GM21360 (cell line): ENCODE results near the gene RTL9.

Source experiments
- ATAC-seq: cut with Tn5 transposase; IDR thresholded peaks from one replicate; pipeline ENCODE4 v1.9.1; 2021; ENCODE audit warnings: mild to moderate bottlenecking, moderate library complexity; ENCODE audit not compliant: unreplicated experiment

Gene RTL9

DNA sequence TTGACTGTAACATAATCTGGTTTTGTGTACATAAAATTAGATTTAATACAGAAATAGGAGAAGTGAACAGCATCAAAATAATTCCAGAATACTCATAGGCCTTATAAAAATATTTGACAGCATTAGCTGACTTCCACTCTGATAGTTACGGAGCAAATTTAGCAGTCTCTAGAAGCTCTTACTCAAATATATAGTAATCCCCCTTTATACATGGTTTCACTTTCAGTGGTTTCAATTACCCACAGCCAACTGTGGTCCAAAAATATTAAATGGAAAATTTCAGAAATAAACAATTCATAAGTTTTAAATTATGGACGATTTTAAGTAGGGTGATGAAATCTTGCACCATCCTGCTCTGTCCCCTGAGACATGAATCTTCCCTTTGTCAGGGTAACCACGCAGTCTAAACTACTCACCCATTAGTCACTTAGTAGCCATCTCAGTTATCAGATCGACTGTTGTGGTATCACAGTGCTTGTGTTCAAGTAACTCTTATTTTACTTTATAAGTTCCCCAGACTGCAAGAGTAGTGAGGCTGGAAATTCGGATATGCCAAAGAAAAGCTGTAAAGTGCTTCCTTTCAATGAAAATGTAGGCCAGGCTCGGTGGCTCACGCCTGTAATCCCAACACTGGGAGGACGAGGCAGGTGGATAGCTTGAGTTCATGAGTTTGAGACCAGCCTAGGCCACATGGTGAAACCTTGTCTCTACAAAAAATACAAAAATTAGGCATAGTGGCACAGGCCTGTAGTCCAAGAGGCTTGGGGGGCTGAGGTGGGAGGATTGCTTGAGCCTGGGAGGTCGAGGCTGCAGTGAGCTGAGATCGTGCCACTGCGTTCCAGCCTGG, 17.2 kb upstream of the RTL9 start:
- ATAC-seq, result peak; percentile 88

DNA sequence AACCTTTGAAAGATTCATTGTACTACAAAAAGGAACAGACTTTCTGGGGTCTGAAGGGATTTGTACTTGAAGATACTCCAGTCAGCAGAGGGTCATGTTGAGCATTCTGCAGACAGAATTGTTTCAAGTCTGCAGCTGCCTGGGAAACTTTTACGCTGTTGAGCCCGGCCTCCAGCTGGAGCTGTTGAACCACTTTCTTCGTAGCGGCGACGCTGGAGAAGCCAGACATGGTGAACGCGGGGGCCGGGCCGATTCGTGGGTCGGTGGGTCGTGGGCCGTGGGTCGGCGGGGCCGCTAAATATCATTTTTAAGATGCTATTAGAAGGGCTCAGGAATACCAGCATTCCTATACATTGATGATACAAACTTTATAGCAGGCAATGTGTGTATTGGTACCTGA, 12.0 kb upstream of the RTL9 start:
- no peak for ATAC-seq

DNA sequence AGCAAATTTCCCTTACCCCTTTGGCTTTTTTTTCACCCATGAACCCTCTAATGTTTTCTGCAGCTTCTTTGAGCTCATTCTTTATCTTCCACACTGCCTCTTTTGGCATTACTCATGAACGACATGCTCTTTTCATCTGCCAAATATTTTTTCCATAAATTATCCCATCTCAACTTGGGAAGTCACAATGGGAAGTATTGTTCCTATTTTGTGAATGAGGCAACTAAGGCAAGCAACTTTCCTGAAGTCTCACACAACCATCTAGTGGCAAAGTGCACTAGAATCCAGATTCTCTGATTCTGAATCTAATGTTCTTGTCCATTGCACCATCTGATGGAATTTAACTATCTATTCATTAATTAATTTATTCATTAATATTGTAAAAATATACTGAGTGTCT, 625 bp downstream of the RTL9 start:
- ATAC-seq, result no peak

DNA sequence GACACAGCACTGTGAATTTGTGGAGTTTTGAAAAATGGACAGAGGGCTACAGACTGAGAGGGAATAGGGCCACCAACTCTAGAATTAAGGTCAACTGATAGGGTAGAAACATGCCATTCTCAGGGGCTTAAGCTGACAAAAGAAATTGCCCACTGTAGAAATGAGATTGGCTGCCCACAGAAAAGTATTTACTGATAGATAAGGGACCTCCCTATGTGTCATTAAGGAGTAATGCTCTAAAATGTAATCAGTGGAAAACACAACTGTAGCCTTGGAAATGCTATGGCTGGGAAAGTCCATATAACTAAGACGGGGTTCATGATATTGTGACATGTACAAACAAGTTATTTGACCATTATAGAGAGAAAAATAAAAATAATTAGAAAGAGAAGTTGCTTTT, 4.6 kb downstream of the RTL9 start:
- ATAC-seq, result no peak

DNA sequence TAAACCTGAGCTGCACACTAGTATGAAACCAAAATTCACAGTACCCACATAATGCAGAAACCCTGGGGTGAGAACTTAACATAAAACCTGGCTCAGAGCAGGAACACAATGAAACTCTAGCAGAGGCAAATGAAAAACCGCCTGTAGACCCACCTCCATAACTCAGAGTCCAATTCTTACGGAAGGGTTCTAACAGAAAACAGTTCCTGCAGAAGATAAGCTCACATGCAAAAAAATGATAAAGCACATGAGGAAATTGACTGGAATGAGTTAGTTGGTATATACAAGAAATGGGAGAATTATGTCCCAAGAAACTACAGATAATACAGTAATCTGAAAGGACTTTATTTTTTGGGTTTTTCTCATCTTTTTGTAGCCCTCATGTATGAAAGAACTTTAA, 14.7 kb downstream of the RTL9 start:
- ATAC-seq, result no peak

DNA sequence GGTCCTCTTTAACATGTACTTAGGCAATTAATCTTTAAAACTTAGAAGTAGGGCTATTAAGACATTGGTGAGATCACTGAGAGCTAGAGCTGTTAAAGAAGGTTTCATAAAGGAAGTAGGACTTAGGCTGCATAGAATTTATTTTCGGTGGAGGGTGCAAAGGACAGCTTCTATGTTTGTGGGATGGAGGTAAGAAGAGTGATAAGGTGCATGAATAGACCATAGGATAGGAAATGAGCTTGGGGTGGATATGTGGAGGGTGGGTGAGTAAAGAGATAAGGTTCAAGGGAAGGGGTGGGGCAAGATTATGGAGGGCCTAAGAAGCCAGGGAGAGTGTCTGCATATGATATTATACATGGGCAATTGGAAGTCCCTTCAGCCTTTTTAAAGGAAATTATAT, 15.9 kb downstream of the RTL9 start:
- peak; percentile 72 for ATAC-seq

DNA sequence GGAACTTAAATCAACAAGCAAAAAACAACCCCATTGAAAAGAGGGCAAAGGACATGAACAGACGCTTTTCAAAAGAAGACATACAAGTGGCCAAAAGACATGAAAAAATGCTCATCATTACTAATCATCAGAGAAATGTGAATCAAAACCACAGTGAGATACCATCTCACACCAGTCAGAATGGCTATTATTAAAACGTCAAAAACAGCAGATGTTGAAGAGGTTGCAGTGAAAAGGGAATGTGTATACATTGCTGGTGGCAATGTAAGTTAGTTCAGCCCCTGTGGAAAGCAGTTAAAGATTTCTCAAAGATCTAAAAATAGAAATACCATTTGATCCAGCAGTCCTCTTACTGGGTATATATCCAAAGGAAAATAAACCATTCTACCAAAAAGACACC, 22.6 kb downstream of the RTL9 start:
- no peak for ATAC-seq

DNA sequence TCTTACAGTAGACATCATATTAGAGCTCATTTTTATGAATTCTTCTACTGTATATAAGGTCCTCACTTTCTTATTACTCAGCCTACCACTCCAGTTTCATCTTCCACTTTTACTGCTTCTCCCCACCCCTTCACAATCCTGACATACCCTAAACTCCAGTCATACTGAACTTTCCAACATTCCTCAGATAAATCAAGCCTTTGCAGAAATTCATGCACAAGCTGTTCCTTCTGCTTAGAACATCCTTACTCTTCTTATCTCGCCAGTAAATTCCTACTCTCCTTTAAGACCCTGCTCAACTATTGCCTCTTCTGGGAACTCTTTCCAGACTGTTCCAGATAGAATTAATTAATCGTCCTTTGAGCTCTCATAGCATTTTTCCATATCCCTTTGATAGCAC, 24.8 kb downstream of the RTL9 start:
- ATAC-seq, result no peak

DNA sequence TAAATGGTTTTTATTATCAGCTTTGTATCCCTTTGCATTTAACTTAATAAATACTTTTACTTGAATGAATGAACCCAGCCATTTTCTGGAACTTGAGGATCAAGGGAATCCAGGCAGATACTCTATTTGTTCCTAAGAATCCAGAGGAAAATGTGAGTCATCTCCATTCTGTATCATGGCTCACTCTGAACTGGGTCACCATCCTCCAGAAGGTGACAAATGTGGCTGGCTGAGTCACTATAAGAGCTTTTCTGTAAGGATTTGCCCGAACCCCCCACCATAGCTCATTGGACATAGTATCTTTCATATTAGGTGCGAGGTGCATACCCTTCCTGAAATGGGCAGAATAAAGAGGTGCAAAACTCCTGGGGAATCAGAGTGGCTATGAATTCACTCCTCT, 25.8 kb downstream of the RTL9 start:
- no peak for ATAC-seq

DNA sequence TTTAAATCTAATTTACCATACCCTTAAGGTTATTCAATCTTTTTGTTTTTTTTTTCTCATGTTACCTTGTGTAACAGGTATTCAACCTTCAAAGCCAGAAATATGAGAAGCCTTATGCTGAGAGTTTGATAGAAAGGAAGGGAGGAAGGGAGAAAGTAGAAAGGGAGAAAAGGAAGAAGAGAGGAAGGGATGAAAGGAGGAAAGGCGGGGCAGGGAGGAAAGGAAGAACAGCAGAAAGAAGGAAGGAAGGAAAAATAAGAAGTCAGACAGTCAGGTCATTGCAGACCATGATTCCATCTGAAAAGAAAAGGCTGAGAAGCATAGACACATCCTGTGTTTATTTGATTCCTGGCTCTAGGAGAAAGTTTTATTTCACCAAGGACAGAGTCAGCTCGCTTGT, 30.9 kb downstream of the RTL9 start:
- ATAC-seq, result no peak

DNA sequence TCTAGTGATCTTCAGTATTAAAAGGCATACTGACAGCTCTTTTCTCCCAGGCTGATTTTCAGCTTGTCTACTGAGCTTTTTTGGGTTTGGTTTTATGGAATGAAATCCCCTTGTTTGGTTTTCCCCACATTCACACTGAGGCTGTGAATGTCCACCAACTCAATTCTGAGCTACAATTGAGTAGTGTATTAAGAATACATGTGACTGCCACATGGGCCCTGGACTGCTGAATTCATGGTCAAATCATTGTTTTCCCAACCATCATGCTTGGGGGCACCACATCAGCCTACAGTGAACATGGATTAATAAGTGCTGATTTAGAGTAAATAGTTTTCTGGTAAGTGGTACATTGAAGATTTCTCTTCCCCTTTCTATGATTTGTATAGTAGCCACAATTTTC, 32.4 kb downstream of the RTL9 start:
- no peak for ATAC-seq

DNA sequence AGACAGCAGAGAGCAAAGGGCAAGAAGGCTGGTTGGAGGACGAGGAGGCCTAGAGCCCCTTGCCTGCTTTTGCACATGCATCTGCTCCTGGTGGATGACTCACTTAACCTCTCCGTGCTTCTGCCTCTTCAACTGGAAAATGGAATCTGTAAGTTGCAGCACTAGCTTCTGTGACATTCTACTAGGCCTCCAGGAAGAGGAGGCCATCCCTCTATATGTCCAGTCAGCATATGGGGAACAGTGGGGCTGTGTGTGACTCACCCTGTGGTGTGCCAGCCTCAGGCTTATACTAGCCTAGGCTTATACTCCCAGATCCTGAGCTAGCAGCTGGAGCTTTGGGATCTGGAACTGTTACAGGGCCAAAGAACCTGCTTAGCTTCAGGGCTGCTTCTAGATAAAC, 36.0 kb downstream of the RTL9 start:
- no peak for ATAC-seq

DNA sequence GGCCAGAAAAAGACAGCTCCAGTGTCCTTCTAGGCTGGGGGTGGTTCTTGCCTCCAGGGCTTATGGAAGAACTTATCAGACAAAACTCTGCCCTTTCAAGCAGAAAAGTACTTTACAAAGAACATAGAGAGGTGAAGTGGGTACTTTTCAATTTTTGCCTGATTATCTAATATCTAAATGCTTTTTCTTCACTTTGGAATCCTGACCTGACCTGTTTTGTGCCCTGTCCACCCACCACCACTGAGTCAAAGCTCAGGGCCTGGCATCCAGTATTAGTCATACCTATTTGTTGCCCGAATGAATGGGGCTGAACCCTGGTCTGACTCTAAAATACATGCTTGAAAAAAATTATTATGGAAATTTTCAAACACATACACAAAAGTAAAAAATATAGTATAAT, 37.2 kb downstream of the RTL9 start:
- no peak for ATAC-seq

DNA sequence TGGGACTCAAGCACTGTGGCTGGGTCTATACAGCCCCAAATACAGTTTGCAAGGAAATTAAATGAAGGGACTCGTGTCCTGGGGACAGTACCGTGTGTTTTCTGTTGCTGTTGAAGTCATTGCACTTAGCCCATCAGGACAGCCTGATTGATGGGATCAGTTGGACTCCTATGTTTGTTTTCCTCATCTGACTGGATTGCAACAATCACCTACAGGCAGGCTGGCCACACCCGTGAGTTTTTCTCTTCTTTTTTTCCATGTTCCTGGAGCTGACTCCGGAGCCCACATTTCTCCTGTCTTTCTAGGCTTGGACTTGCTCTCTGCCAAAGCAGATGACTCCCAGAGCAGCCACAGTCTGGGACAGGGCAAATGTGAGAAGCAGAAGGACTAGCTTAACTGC, 38.1 kb downstream of the RTL9 start:
- no peak for ATAC-seq

DNA sequence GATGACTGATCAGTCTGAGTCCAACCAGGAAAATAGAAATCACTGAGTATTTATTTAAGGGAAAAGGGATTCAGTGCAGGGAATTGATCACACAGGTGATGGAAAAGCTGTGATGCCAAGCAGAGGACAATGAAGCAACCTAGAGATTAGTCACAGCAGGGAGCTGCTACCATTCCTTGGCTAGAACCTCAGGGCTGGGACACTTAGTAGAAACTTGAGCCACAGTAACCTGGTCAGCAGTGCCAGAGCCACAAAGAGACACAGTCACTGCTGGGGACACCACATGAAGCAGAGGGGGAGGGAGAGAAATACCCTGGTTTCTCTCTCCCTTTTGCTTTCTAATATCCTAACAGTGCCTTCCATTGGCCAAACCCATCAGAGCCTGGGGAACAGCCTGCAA, 38.7 kb downstream of the RTL9 start:
- ATAC-seq, result no peak

DNA sequence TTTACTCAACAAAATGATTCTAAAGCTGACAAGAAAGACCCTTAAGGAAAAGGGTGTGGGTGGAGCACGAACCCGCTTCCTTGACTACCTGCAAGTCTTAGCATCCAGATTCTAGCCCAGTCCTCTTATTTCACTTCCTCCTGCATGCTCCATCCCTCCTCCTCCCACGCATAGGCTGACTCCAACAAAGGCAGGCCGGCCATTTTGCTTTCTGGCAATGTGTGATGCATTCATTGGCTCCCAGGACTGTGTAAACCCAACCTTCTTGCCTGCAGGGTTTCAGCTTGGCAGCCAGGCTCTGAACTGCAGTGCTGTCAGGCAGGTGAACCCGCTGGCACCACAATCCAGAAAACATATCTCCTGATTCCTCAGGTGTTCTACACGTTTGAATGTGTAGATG, 39.3 kb downstream of the RTL9 start:
- no peak for ATAC-seq

DNA sequence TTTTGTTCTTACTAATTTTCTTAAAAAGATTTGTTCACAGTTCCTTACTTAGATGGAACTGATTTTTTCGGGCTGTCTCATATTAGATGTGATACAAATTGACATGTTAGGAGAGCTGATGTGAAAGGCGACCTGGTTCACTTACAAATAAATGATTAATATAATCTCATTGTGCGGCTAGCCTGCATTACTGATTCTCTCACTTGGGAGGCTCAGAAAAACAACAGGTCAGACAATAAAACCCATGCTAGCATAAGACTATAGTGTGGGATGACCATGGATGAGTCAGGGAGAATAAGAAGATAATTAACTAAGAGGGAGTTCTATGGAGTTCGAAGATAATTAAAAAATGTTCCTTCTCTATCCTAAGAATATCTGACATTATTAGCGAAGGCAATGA, 40.8 kb downstream of the RTL9 start:
- no peak for ATAC-seq

DNA sequence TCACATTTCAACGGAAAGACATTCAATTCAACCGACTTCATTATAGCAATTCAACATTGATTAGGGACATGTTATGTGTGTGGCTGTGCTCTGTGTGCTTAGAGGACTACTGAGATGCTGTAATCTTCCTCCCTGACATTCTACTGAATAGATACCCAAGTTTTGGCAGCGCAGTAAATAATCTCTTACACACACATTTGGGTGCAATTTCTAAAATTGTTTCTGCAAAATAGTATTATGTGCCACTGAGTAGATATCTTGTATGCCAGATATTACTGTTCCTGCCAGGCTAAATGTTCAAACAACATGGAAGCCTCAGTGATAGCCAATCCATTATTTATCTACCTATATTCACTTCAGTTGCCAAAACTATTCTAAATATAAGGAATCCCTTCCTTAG, 41.3 kb downstream of the RTL9 start:
- no peak for ATAC-seq

DNA sequence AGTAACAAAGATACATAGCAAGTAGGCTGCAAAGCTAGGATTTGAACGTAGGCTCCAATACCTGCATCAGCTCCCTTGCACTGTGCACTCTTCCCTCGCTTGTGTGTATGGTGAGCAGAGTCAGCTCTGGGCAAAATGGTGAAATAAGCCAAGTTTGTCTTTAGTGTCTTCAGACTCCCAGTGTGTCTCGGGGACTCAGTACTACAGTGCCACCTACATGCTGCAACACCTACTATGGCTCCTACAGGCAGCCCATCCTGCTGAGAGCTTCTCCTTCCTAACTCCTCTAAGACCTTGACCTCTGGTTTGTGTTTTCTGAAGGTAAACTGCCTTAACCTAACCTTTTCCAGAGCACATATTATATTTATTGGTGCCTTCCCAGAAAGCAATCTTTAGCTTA, 42.5 kb downstream of the RTL9 start:
- ATAC-seq, result peak; percentile 51

DNA sequence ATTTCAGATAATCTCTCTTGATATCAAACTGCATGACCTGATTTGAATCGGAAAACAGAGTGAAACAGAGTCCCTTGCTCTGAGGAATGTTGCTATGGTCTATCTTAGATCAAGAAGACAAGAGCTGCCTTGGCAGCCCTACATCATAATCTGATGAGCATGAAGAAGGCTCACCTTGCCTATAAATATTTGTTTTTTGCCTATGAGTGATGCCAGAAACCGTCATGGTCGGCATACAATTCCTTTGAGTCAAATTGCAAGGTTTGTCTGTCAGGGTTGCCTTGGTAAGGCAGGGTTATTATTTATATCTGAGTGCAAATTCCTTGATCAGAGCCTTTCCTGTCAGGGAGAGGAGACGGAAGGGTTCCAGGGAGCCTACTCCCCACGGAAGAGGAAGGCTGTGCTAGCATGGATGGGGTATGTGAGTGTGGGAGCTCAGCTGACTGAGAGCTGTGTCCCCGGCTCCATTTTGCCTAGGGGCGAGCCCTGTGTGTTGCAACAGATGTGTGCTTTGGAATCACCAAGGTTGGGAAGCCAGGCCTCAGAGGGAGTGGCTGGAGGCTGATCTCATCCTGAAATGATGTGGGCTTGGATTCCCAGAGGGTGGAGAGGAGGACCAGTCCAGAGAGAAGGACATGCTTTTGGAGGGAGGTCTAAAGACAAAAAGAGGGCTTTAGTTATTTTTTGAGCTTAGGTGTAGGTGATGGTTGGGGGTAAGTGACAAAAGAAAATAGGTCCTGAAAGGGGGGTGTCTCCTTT, 43.6 kb downstream of the RTL9 start:
- ATAC-seq, result no peak

DNA sequence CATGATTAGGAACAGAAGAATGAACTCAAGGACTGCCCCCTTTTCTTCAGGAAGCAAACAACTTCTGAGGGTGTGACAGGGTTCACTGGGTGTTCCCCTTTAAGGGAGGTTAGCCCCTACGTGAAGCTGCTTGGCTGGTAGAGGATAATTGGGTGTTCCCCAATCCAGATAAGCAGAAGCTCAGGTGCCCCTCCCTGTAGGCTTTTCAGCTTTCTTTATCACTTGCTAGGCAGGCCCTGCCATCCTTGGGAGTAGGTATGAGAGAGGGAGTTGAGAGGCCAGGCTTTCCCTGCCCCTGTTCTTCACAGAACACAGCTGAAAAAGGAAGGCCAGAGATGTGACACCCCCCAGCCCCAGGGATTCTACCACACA, 44.2 kb downstream of the RTL9 start:
- no peak for ATAC-seq

DNA sequence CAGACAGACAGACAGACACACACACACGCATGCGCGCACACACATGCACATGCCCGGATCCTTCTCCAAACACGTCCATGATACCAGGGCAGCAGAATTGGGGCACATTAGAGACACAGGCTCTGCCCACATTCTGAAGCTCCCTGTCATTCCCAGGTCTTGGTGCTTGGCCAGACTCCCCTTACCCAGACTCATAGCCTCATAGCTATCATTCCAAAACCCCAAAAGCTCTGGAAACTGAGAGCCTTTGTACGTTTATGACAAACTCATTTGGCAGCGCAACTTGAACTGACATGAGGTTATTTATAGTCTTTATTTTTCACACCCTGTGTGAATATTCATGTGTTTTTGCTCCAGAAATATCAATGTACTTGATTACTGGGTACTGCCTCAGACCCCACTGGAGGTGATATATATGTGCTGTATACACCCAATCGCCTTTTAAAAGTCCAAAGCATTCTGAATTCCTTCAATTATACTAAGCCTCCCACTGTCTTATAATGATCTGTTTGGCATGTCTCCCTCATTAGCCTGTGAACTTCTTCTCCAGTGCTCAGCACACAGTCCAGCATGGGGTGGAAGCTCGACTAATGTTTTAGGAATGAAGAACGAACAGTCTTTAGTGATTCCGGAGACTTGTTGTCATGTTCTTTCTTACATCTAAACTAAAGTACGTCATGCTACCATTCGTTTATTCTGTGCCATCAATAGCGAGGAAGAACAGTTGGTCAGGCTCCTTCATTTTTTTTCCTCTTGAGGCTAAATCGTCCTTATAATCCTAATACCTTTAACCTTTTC, 45.0 kb downstream of the RTL9 start:
- ATAC-seq, result no peak
